OCI-LY1 (cell line): ENCODE data around the gene SRD5A1.

ENCODE experiments used
- H2AFZ ChIP-seq: fragments of 200-600 bp; sonication (generic), shearing (Covaris generic); 2 replicates; pipeline ENCODE4 v1.6.0; 2014; ENCODE audit warnings: antibody characterized with exemption, mild to moderate bottlenecking, low read length
- H3F3A ChIP-seq: fragments of 200-600 bp; sonication (generic), shearing (Covaris generic); 2 replicates; pipeline ENCODE4 v1.6.0; 2014; ENCODE audit warnings: mild to moderate bottlenecking, antibody characterized with exemption, low read length, moderate library complexity; ENCODE audit not compliant: insufficient read depth
- H3K27ac ChIP-seq: fragments of 200-600 bp; sonication (generic); 2 replicates; pipeline ENCODE4 v1.5.1; 2014; ENCODE audit warnings: low read length, mixed run types, mild to moderate bottlenecking, low read depth; ENCODE audit not compliant: poor library complexity, severe bottlenecking
- H3K27me3 ChIP-seq: fragments of 200-600 bp; sonication (generic); 2 replicates; pipeline ENCODE4 v1.6.0; 2014; ENCODE audit warnings: antibody characterized with exemption, mild to moderate bottlenecking, low read length, moderate library complexity; ENCODE audit not compliant: insufficient read depth
- H3K36me3 ChIP-seq: fragments of 200-600 bp; sonication (generic); 2 replicates; pipeline ENCODE4 v1.6.1; 2014; ENCODE audit warnings: mild to moderate bottlenecking, antibody characterized with exemption, low read length, moderate library complexity, mixed read lengths; ENCODE audit not compliant: insufficient read depth
- H3K4me1 ChIP-seq: fragments of 200-600 bp; sonication (generic); 2 replicates; pipeline ENCODE4 v1.5.1; 2014; ENCODE audit warnings: mild to moderate bottlenecking, low read length, moderate library complexity; ENCODE audit not compliant: insufficient read depth, severe bottlenecking
- H3K4me2 ChIP-seq: fragments of 200-600 bp; sonication (generic), shearing (Covaris generic); 2 replicates; pipeline ENCODE4 v1.6.1; 2014; ENCODE audit warnings: low read length
- H3K4me3 ChIP-seq: fragments of 200-600 bp; sonication (generic); 2 replicates; pipeline ENCODE4 v1.5.1; 2014; ENCODE audit warnings: low read length, low read depth, mild to moderate bottlenecking, mixed read lengths; ENCODE audit not compliant: poor library complexity, severe bottlenecking
- H3K79me2 ChIP-seq: fragments of 200-600 bp; shearing (Covaris generic); 2 replicates; pipeline ENCODE4 v1.6.1; 2016; ENCODE audit warnings: mixed run types, low read length, mixed read lengths; ENCODE audit not compliant: insufficient read depth
- H3K9ac ChIP-seq: fragments of 200-600 bp; sonication (generic), shearing (Covaris generic); 2 replicates; pipeline ENCODE4 v1.6.1; 2014; ENCODE audit warnings: mild to moderate bottlenecking, low read length, mixed read lengths
- H3K9me2 ChIP-seq: fragments of 200-600 bp; sonication (generic), shearing (Covaris generic); 2 replicates; pipeline ENCODE4 v1.6.1; 2014; ENCODE audit warnings: low read depth, mild to moderate bottlenecking, low read length, mixed read lengths
- H3K9me3 ChIP-seq: fragments of 200-600 bp; shearing (Covaris generic); 2 replicates; pipeline ENCODE4 v1.6.1; 2014; ENCODE audit warnings: low read length, mixed read lengths
- H4K20me1 ChIP-seq: fragments of 200-600 bp; sonication (generic), shearing (Covaris generic); 2 replicates; pipeline ENCODE4 v1.6.0; 2016; ENCODE audit warnings: mild to moderate bottlenecking, low read length; ENCODE audit not compliant: insufficient read depth
- EZH2 ChIP-seq: fragments of 200-600 bp; sonication (generic), shearing (Covaris generic); IDR thresholded peaks from 2 replicates; pipeline ENCODE4 v1.8.0; 2017; ENCODE audit warnings: borderline replicate concordance, mixed run types, mild to moderate bottlenecking, antibody characterized with exemption, low read length, moderate library complexity, mixed read lengths
- TF ChIP-seq, protein P1 (sequence below): fragments of 200-600 bp; sonication (generic), shearing (Covaris generic); IDR thresholded peaks from 2 replicates; pipeline ENCODE4 v1.5.1; 2017; ENCODE audit warnings: mild to moderate bottlenecking, antibody characterized with exemption, low read length, moderate library complexity, mixed read lengths

The SRD5A1 gene

DNA sequence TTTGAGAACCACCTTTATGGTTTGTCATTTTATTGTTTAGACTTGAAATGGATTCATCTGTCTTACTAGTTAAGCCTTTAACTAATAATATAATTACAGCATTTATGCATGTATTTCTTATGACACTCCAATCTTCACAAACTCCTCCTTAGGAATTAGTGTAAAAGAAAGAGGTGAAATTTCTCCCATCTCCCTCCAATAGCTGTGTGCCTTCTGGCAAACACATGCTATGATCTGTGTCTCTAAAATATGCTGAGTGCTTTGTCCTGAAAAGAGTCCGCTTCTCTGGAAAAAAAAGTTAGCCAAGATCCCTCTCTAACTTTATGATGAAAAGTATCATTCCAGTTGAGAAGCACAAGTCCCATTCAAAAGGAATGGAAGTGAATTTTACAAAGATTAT, 66.1 kb downstream of the SRD5A1 start:
- Histone ChIP-seq H3K27me3 (0 out of 2 replicates have a peak, but pooled peaks cover 5% of the 10 kb centered on the region), H3K9me2 (no peaks in the 10 kb centered on the region), H3K9ac (no peak overlapping the region), H4K20me1 (no peaks in the 10 kb centered on the region), H2AFZ (no peak overlapping the region), H3K79me2 (no peaks in the 10 kb centered on the region), H3K9me3 (no peaks in the 10 kb centered on the region), H3K4me1 (no peaks in the 10 kb centered on the region), H3K4me3 (no peak overlapping the region), H3F3A (no peaks in the 10 kb centered on the region), H3K27ac (no peak overlapping the region), H3K4me2 (no peak overlapping the region), H3K36me3 (no peaks in the 10 kb centered on the region)
- TF ChIP-seq, protein P1, sequence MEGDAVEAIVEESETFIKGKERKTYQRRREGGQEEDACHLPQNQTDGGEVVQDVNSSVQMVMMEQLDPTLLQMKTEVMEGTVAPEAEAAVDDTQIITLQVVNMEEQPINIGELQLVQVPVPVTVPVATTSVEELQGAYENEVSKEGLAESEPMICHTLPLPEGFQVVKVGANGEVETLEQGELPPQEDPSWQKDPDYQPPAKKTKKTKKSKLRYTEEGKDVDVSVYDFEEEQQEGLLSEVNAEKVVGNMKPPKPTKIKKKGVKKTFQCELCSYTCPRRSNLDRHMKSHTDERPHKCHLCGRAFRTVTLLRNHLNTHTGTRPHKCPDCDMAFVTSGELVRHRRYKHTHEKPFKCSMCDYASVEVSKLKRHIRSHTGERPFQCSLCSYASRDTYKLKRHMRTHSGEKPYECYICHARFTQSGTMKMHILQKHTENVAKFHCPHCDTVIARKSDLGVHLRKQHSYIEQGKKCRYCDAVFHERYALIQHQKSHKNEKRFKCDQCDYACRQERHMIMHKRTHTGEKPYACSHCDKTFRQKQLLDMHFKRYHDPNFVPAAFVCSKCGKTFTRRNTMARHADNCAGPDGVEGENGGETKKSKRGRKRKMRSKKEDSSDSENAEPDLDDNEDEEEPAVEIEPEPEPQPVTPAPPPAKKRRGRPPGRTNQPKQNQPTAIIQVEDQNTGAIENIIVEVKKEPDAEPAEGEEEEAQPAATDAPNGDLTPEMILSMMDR = no peak
- TF ChIP-seq EZH2 = no peak

- Histone ChIP-seq H3K9me3 (no peaks in the 10 kb centered on the region), H3K27me3 (0 out of 2 replicates have a peak, but pooled peaks cover 5% of the 10 kb centered on the region), H3K36me3 (no peaks in the 10 kb centered on the region), H3K4me1 (no peaks in the 10 kb centered on the region), H3K27ac (no peak overlapping the region), H3K9me2 (no peaks in the 10 kb centered on the region), H3K79me2 (no peaks in the 10 kb centered on the region), H2AFZ (no peak overlapping the region), H3K4me3 (no peak overlapping the region), H3K9ac (no peak overlapping the region), H4K20me1 (no peaks in the 10 kb centered on the region), H3K4me2 (no peak overlapping the region), H3F3A (no peaks in the 10 kb centered on the region)
- no peak for TF ChIP-seq EZH2
- TF ChIP-seq, protein P1 = no peak
Measured at GRCh38 chr5:6700074-6700684, 66.9 kb downstream of the SRD5A1 start.

DNA sequence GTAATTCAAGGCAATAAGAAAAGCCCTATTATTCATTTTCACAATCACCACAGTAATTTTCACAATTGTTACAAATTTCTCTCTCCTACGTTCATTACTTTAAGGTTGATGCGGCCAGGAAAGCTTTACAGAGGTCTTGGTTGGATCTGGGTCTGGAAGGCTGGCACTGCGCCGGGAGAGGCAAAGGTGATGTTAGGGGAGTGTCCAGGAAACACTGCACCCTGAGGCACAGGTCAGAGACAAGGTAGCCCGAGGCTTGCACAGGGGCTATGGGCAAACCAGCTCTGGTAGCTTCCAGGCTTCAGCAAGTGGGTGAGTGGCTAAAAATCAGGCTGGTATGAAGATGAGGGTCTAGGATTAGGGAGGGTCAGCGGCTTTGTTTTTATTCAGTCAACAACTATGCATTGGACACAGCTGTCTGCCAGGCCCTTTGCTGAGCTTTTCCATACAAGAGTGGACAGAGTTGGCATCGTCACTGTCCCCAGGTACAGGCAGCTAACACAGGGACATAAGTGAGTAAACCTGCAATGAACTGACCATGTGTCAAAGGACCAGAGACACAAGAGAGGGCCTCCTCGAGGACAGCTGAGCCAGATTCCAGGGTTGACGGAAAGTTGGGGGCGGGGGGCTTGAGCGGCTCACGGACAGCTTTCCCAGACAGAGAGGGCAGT, 67.6 kb downstream of the SRD5A1 start:
- no peaks in the 10 kb centered on the region for H3K4me1 ChIP-seq

More for the DNA sequence above, 67.6 kb downstream of the SRD5A1 start:
- Histone ChIP-seq H3K9me2 (no peaks in the 10 kb centered on the region), H3K79me2 (no peaks in the 10 kb centered on the region), H3K4me3 (no peak overlapping the region), H3K36me3 (no peaks in the 10 kb centered on the region), H4K20me1 (no peaks in the 10 kb centered on the region), H3K27me3 (0 out of 2 replicates have a peak, but pooled peaks cover 5% of the 10 kb centered on the region), H3F3A (no peaks in the 10 kb centered on the region), H3K9ac (no peak overlapping the region), H3K27ac (no peak overlapping the region), H3K9me3 (no peaks in the 10 kb centered on the region), H3K4me2 (no peak overlapping the region), H2AFZ (no peak overlapping the region)
- TF ChIP-seq EZH2 = no peak
- TF ChIP-seq, protein P1 = no peak
